ENCODE results near the gene WDR31. TPM values are rescaled to one million over a fixed set of nuclear protein-coding genes. Genes with fewer than 3 reads are reported as not detected.
A peak's percentile ranks its signal among the peaks of the same experiment; 100 is the strongest.
"Not testable (repeated sequence)": the region's sequence is repeated elsewhere in the genome, so short reads cannot be mapped to it uniquely, and the experiment has no call there.

Gene WDR31
- polyA plus RNA-seq, 4 donors = 0.45 to 2.5 (median 1.6) TPM; not detected in 1

GRCh38 chr9:113372059-113372458 is 32.0 kb upstream of the WDR31 start:
- peaks cover 4 to 54% (median 14%) of the 10 kb centered on the region in 3 donors for H3K36me3 ChIP-seq (ENCODE audit: control insufficient read depth in 3 of 3, insufficient read depth in 2 of 3, low read depth in 1 of 3, low read length in 3 of 3)
- WGBS, 3 donors = 75 to 85% (median 85%) methylated on average over 5 of the region's 5 CpGs
- no peak overlapping the region for H3K4me3 ChIP-seq (ENCODE audit: low read depth in 1 of 3, low read length in 3 of 3)
- DNase-seq = no peak
- no peaks in the 10 kb centered on the region for H3K9me3 ChIP-seq (ENCODE audit: control insufficient read depth in 2 of 2, insufficient read depth in 1 of 2, low read depth in 1 of 2, low read length in 1 of 2)
- H3K4me1 ChIP-seq (ENCODE audit: control insufficient read depth in 3 of 3, insufficient read depth in 2 of 3, low read depth in 1 of 3, low read length in 2 of 3) = peaks cover 2 to 42% (median 7%) of the 10 kb centered on the region in 3 donors
- peak overlapping the region in 1 of 3 donors; percentile 15 for H3K27ac ChIP-seq (ENCODE audit: low read depth in 1 of 3, low read length in 2 of 3)
- FAIRE-seq = no peak
- H3K27me3 ChIP-seq (ENCODE audit: control insufficient read depth in 3 of 3, insufficient read depth in 3 of 3, low read length in 3 of 3) = no peaks in the 10 kb centered on the region

GRCh38 chr9:113370806-113371325 is 30.8 kb upstream of the WDR31 start:
- no peaks in the 10 kb centered on the region for H3K9me3 ChIP-seq (ENCODE audit: control insufficient read depth in 2 of 2, insufficient read depth in 1 of 2, low read depth in 1 of 2, low read length in 1 of 2)
- no peak for FAIRE-seq
- 12 to 60% (median 34%) methylated on average over 8 of the region's 8 CpGs for WGBS, 3 donors
- peaks cover 4 to 60% (median 14%) of the 10 kb centered on the region in 3 donors for H3K36me3 ChIP-seq (ENCODE audit: control insufficient read depth in 3 of 3, insufficient read depth in 2 of 3, low read depth in 1 of 3, low read length in 3 of 3)
- H3K27ac ChIP-seq (ENCODE audit: low read depth in 1 of 3, low read length in 2 of 3) = no peak overlapping the region
- peaks cover 2 to 42% (median 7%) of the 10 kb centered on the region in 3 donors for H3K4me1 ChIP-seq (ENCODE audit: control insufficient read depth in 3 of 3, insufficient read depth in 2 of 3, low read depth in 1 of 3, low read length in 2 of 3)
- DNase-seq = peak in 1 of 2 donors; percentile 39
- H3K4me3 ChIP-seq (ENCODE audit: low read depth in 1 of 3, low read length in 3 of 3) = no peak overlapping the region
- H3K27me3 ChIP-seq (ENCODE audit: control insufficient read depth in 3 of 3, insufficient read depth in 3 of 3, low read length in 3 of 3) = no peaks in the 10 kb centered on the region

GRCh38 chr9:113369855-113370140 is 29.7 kb upstream of the WDR31 start:
- H3K4me3 ChIP-seq (ENCODE audit: low read depth in 1 of 3, low read length in 3 of 3) = no peak overlapping the region
- no peak overlapping the region for H3K27ac ChIP-seq (ENCODE audit: low read depth in 1 of 3, low read length in 2 of 3)
- FAIRE-seq (no peak), DNase-seq (no peak)
- no peaks in the 10 kb centered on the region for H3K27me3 ChIP-seq (ENCODE audit: control insufficient read depth in 3 of 3, insufficient read depth in 3 of 3, low read length in 3 of 3)
- 64 to 82% (median 71%) methylated on average over 11 of the region's 11 CpGs for WGBS, 3 donors
- H3K4me1 ChIP-seq (ENCODE audit: control insufficient read depth in 3 of 3, insufficient read depth in 2 of 3, low read depth in 1 of 3, low read length in 2 of 3) = peaks cover 0 to 41% (median 7%) of the 10 kb centered on the region in 3 donors
- H3K36me3 ChIP-seq (ENCODE audit: control insufficient read depth in 3 of 3, insufficient read depth in 2 of 3, low read depth in 1 of 3, low read length in 3 of 3) = peaks cover 4 to 53% (median 12%) of the 10 kb centered on the region in 3 donors
- no peaks in the 10 kb centered on the region for H3K9me3 ChIP-seq (ENCODE audit: control insufficient read depth in 2 of 2, insufficient read depth in 1 of 2, low read depth in 1 of 2, low read length in 1 of 2)

- peaks cover 0 to 35% (median 4%) of the 10 kb centered on the region in 3 donors for H3K4me1 ChIP-seq (ENCODE audit: control insufficient read depth in 3 of 3, insufficient read depth in 2 of 3, low read depth in 1 of 3, low read length in 2 of 3)
- WGBS, 3 donors = 62 to 76% (median 64%) methylated on average over 13 of the region's 13 CpGs
- H3K4me3 ChIP-seq (ENCODE audit: low read depth in 1 of 3, low read length in 3 of 3) = no peak overlapping the region
- FAIRE-seq (no peak), DNase-seq (no peak)
- no peak overlapping the region for H3K27ac ChIP-seq (ENCODE audit: low read depth in 1 of 3, low read length in 2 of 3)
- peaks cover 4 to 48% (median 9%) of the 10 kb centered on the region in 3 donors for H3K36me3 ChIP-seq (ENCODE audit: control insufficient read depth in 3 of 3, insufficient read depth in 2 of 3, low read depth in 1 of 3, low read length in 3 of 3)
- no peaks in the 10 kb centered on the region for H3K27me3 ChIP-seq (ENCODE audit: control insufficient read depth in 3 of 3, insufficient read depth in 3 of 3, low read length in 3 of 3)
- H3K9me3 ChIP-seq (ENCODE audit: control insufficient read depth in 2 of 2, insufficient read depth in 1 of 2, low read depth in 1 of 2, low read length in 1 of 2) = no peaks in the 10 kb centered on the region
These were observed 29.1 kb upstream of the WDR31 start for GRCh38 chr9:113368982-113369854.

GRCh38 chr9:113368348-113368981 is 28.4 kb upstream of the WDR31 start:
- 83 to 89% (median 88%) methylated on average over 5 of the region's 5 CpGs for WGBS, 3 donors
- DNase-seq (no peak), FAIRE-seq (no peak)
- H3K9me3 ChIP-seq (ENCODE audit: control insufficient read depth in 2 of 2, insufficient read depth in 1 of 2, low read depth in 1 of 2, low read length in 1 of 2) = no peaks in the 10 kb centered on the region
- H3K27ac ChIP-seq (ENCODE audit: low read depth in 1 of 3, low read length in 2 of 3) = no peak overlapping the region
- peaks cover 0 to 27% (median under 1%) of the 10 kb centered on the region in 3 donors for H3K4me1 ChIP-seq (ENCODE audit: control insufficient read depth in 3 of 3, insufficient read depth in 2 of 3, low read depth in 1 of 3, low read length in 2 of 3)
- H3K36me3 ChIP-seq (ENCODE audit: control insufficient read depth in 3 of 3, insufficient read depth in 2 of 3, low read depth in 1 of 3, low read length in 3 of 3) = peaks cover 0 to 43% (median 1%) of the 10 kb centered on the region in 3 donors
- no peaks in the 10 kb centered on the region for H3K27me3 ChIP-seq (ENCODE audit: control insufficient read depth in 3 of 3, insufficient read depth in 3 of 3, low read length in 3 of 3)
- no peak overlapping the region for H3K4me3 ChIP-seq (ENCODE audit: low read depth in 1 of 3, low read length in 3 of 3)

- not testable (repeated sequence) for H3K27ac ChIP-seq (ENCODE audit: low read depth in 1 of 3, low read length in 2 of 3); H3K27me3 ChIP-seq (ENCODE audit: control insufficient read depth in 3 of 3, insufficient read depth in 3 of 3, low read length in 3 of 3); H3K4me3 ChIP-seq (ENCODE audit: low read depth in 1 of 3, low read length in 3 of 3); H3K9me3 ChIP-seq (ENCODE audit: control insufficient read depth in 2 of 2, insufficient read depth in 1 of 2, low read depth in 1 of 2, low read length in 1 of 2); H3K4me1 ChIP-seq (ENCODE audit: control insufficient read depth in 3 of 3, insufficient read depth in 2 of 3, low read depth in 1 of 3, low read length in 2 of 3); FAIRE-seq; DNase-seq
- 91 to 95% (median 93%) methylated on average over 3 of the region's 3 CpGs for WGBS, 3 donors
- H3K36me3 ChIP-seq (ENCODE audit: control insufficient read depth in 3 of 3, insufficient read depth in 2 of 3, low read depth in 1 of 3, low read length in 3 of 3) = peaks cover 0 to 38% (median 0%) of the 10 kb centered on the region in 3 donors
These were observed 25.6 kb upstream of the WDR31 start for GRCh38 chr9:113365652-113366051.

GRCh38 chr9:113364951-113365350 is 24.9 kb upstream of the WDR31 start:
- 62 to 72% (median 69%) methylated on average over 1 of the region's 1 CpG for WGBS, 3 donors
- no peak for FAIRE-seq

GRCh38 chr9:113363336-113363735 is 23.3 kb upstream of the WDR31 start:
- Histone ChIP-seq H3K27ac (ENCODE audit: low read depth in 1 of 3, low read length in 2 of 3) (no peak overlapping the region), H3K4me3 (ENCODE audit: low read depth in 1 of 3, low read length in 3 of 3) (no peak overlapping the region), H3K36me3 (ENCODE audit: control insufficient read depth in 3 of 3, insufficient read depth in 2 of 3, low read depth in 1 of 3, low read length in 3 of 3) (peaks cover 0 to 34% (median 0%) of the 10 kb centered on the region in 3 donors), H3K9me3 (ENCODE audit: control insufficient read depth in 2 of 2, insufficient read depth in 1 of 2, low read depth in 1 of 2, low read length in 1 of 2) (no peaks in the 10 kb centered on the region), H3K4me1 (ENCODE audit: control insufficient read depth in 3 of 3, insufficient read depth in 2 of 3, low read depth in 1 of 3, low read length in 2 of 3) (no peaks in the 10 kb centered on the region), H3K27me3 (ENCODE audit: control insufficient read depth in 3 of 3, insufficient read depth in 3 of 3, low read length in 3 of 3) (no peaks in the 10 kb centered on the region)
- FAIRE-seq = no peak
- DNase-seq = no peak
- 63 to 80% (median 77%) methylated on average over 3 of the region's 3 CpGs for WGBS, 3 donors

More at GRCh38 chr9:113364951-113365350, 24.9 kb upstream of the WDR31 start:
- no peaks in the 10 kb centered on the region for H3K4me1 ChIP-seq (ENCODE audit: control insufficient read depth in 3 of 3, insufficient read depth in 2 of 3, low read depth in 1 of 3, low read length in 2 of 3)
- H3K27me3 ChIP-seq (ENCODE audit: control insufficient read depth in 3 of 3, insufficient read depth in 3 of 3, low read length in 3 of 3) = no peaks in the 10 kb centered on the region
- H3K4me3 ChIP-seq (ENCODE audit: low read depth in 1 of 3, low read length in 3 of 3) = no peak overlapping the region
- peaks cover 0 to 41% (median 0%) of the 10 kb centered on the region in 3 donors for H3K36me3 ChIP-seq (ENCODE audit: control insufficient read depth in 3 of 3, insufficient read depth in 2 of 3, low read depth in 1 of 3, low read length in 3 of 3)
- DNase-seq = no peak
- no peak overlapping the region for H3K27ac ChIP-seq (ENCODE audit: low read depth in 1 of 3, low read length in 2 of 3)
- no peaks in the 10 kb centered on the region for H3K9me3 ChIP-seq (ENCODE audit: control insufficient read depth in 2 of 2, insufficient read depth in 1 of 2, low read depth in 1 of 2, low read length in 1 of 2)

Measured in small intestine (tissue), 7 donors.